ENCODE data around the gene HOXC9.

The HOXC9 gene

GRCh38 chr12:53966385-53967133 is 33.4 kb upstream of the HOXC9 start:
- no peaks in the 10 kb centered on the region for H3K9me3 ChIP-seq (ENCODE audit: insufficient read depth, low read length, severe bottlenecking)
- no peaks in the 10 kb centered on the region for H3K36me3 ChIP-seq (ENCODE audit: insufficient read depth, low read length)
- no peaks in the 10 kb centered on the region for H3K79me2 ChIP-seq (ENCODE audit: insufficient read depth, low read length)
- peaks cover 81% of the 10 kb centered on the region for H3K27me3 ChIP-seq (ENCODE audit: insufficient read depth, low read length, poor library complexity)
- ATAC-seq (ENCODE audit: insufficient read depth, low read depth) (no peak), DNase-seq (no peak)
- H3K9ac ChIP-seq (ENCODE audit: low read depth, low read length), result no peak overlapping the region
- 0 out of 2 replicates have a peak, but pooled peaks cover 2% of the 10 kb centered on the region for H3K4me1 ChIP-seq (ENCODE audit: insufficient read depth, low read length)
- no peak overlapping the region for H3K4me3 ChIP-seq (ENCODE audit: low read depth in 1 of 2, low read length in 2 of 2)
- no peak overlapping the region for H2AFZ ChIP-seq (ENCODE audit: low read depth, low read length)
- no peaks in the 10 kb centered on the region for H4K20me1 ChIP-seq (ENCODE audit: insufficient read depth, low read length)
- no peak overlapping the region for H3K4me2 ChIP-seq (ENCODE audit: insufficient read depth, low read length)
- TF ChIP-seq EZH2 (IDR thresholded peaks at IDR 0.05; ENCODE audit: borderline replicate concordance, low read depth, low read length, severe bottlenecking), result no peak
- TF ChIP-seq CTCF (IDR thresholded peaks at IDR 0.05; ENCODE audit: borderline replicate concordance, extremely low read depth, low read length, poor library complexity, severe bottlenecking), result no peak
- no peak overlapping the region for H3K27ac ChIP-seq (ENCODE audit: low read length)

GRCh38 chr12:53967421-53967925 is 32.5 kb upstream of the HOXC9 start:
- DNase-seq (no peak), ATAC-seq (ENCODE audit: insufficient read depth, low read depth) (no peak)
- peaks cover 78% of the 10 kb centered on the region for H3K27me3 ChIP-seq (ENCODE audit: insufficient read depth, low read length, poor library complexity)
- H3K4me1 ChIP-seq (ENCODE audit: insufficient read depth, low read length), result 0 out of 2 replicates have a peak, but pooled peaks cover 2% of the 10 kb centered on the region
- TF ChIP-seq EZH2 (IDR thresholded peaks at IDR 0.05; ENCODE audit: borderline replicate concordance, low read depth, low read length, severe bottlenecking), result peak; percentile 6
- TF ChIP-seq CTCF (IDR thresholded peaks at IDR 0.05; ENCODE audit: borderline replicate concordance, extremely low read depth, low read length, poor library complexity, severe bottlenecking), result no peak
- H3K4me2 ChIP-seq (ENCODE audit: insufficient read depth, low read length), result no peak overlapping the region
- no peaks in the 10 kb centered on the region for H4K20me1 ChIP-seq (ENCODE audit: insufficient read depth, low read length)
- H3K4me3 ChIP-seq (ENCODE audit: low read depth in 1 of 2, low read length in 2 of 2), result no peak overlapping the region
- no peaks in the 10 kb centered on the region for H3K9me3 ChIP-seq (ENCODE audit: insufficient read depth, low read length, severe bottlenecking)
- H3K79me2 ChIP-seq (ENCODE audit: insufficient read depth, low read length), result no peaks in the 10 kb centered on the region
- H3K36me3 ChIP-seq (ENCODE audit: insufficient read depth, low read length), result no peaks in the 10 kb centered on the region
- H2AFZ ChIP-seq (ENCODE audit: low read depth, low read length), result no peak overlapping the region
- H3K9ac ChIP-seq (ENCODE audit: low read depth, low read length), result no peak overlapping the region
- no peak overlapping the region for H3K27ac ChIP-seq (ENCODE audit: low read length)

- Histone ChIP-seq H3K27ac (ENCODE audit: low read length) (no peak overlapping the region), H2AFZ (ENCODE audit: low read depth, low read length) (no peak overlapping the region), H3K27me3 (ENCODE audit: insufficient read depth, low read length, poor library complexity) (peaks cover 72% of the 10 kb centered on the region), H3K79me2 (ENCODE audit: insufficient read depth, low read length) (no peaks in the 10 kb centered on the region), H3K4me1 (ENCODE audit: insufficient read depth, low read length) (0 out of 2 replicates have a peak, but pooled peaks cover 2% of the 10 kb centered on the region), H3K4me3 (ENCODE audit: low read depth in 1 of 2, low read length in 2 of 2) (no peak overlapping the region), H3K36me3 (ENCODE audit: insufficient read depth, low read length) (no peaks in the 10 kb centered on the region), H4K20me1 (ENCODE audit: insufficient read depth, low read length) (no peaks in the 10 kb centered on the region), H3K9ac (ENCODE audit: low read depth, low read length) (no peak overlapping the region), H3K4me2 (ENCODE audit: insufficient read depth, low read length) (no peak overlapping the region), H3K9me3 (ENCODE audit: insufficient read depth, low read length, severe bottlenecking) (no peaks in the 10 kb centered on the region)
- TF ChIP-seq EZH2 (IDR thresholded peaks at IDR 0.05; ENCODE audit: borderline replicate concordance, low read depth, low read length, severe bottlenecking), result no peak
- TF ChIP-seq CTCF (IDR thresholded peaks at IDR 0.05; ENCODE audit: borderline replicate concordance, extremely low read depth, low read length, poor library complexity, severe bottlenecking), result no peak
- ATAC-seq (ENCODE audit: insufficient read depth, low read depth), result no peak
- no peak for DNase-seq
Observed at GRCh38 chr12:53968214-53969127, 31.5 kb upstream of the HOXC9 start.
